Fibroblast of villous mesenchyme (primary cell): Measurements from ENCODE around the gene SLIT1. TPM values are rescaled to one million over a fixed set of nuclear protein-coding genes. Genes with fewer than 3 reads are reported as not detected.
A peak's percentile ranks its signal among the peaks of the same experiment; 100 is the strongest.

ENCODE experiments used
- DNase-seq: peaks from one replicate; pipeline ENCODE4 v3.0.0-alpha.2; 2010; ENCODE audit warnings: low read depth
- H3K4me3 ChIP-seq: 2 replicates; pipeline ENCODE4 v1.5.1; 2011; ENCODE audit warnings: low read depth, mild to moderate bottlenecking, low read length
- CTCF ChIP-seq: IDR thresholded peaks from 2 replicates; pipeline ENCODE4 v1.5.1; 2012; ENCODE audit warnings: low read depth, mild to moderate bottlenecking, low read length; ENCODE audit not compliant: insufficient read depth
- total RNA-seq: library from RNA; depleted of rRNA; stranded (reverse); fragments of >200 nt; gene quantifications from 2 replicates; pipeline ENCODE4 v1.2.3, GENCODE V29; 2012

Gene SLIT1
- total RNA-seq, 1 donor = not detected

GRCh38 chr10:97124211-97124610 lies 61.5 kb downstream of the SLIT1 start:
- no peak for TF ChIP-seq CTCF
- no peak for DNase-seq

GRCh38 chr10:97123765-97124164 lies 62.0 kb downstream of the SLIT1 start:
- no peak overlapping the region for H3K4me3 ChIP-seq
- no peak for TF ChIP-seq CTCF
- no peak for DNase-seq

More at GRCh38 chr10:97124211-97124610, 61.5 kb downstream of the SLIT1 start:
- H3K4me3 ChIP-seq = no peak overlapping the region

- no peak for TF ChIP-seq CTCF
- no peak overlapping the region for H3K4me3 ChIP-seq
- no peak for DNase-seq
Measured at GRCh38 chr10:97121041-97121440, 64.7 kb downstream of the SLIT1 start.

- H3K4me3 ChIP-seq = no peak overlapping the region
Measured at GRCh38 chr10:97120370-97120769, 65.4 kb downstream of the SLIT1 start.

DNA sequence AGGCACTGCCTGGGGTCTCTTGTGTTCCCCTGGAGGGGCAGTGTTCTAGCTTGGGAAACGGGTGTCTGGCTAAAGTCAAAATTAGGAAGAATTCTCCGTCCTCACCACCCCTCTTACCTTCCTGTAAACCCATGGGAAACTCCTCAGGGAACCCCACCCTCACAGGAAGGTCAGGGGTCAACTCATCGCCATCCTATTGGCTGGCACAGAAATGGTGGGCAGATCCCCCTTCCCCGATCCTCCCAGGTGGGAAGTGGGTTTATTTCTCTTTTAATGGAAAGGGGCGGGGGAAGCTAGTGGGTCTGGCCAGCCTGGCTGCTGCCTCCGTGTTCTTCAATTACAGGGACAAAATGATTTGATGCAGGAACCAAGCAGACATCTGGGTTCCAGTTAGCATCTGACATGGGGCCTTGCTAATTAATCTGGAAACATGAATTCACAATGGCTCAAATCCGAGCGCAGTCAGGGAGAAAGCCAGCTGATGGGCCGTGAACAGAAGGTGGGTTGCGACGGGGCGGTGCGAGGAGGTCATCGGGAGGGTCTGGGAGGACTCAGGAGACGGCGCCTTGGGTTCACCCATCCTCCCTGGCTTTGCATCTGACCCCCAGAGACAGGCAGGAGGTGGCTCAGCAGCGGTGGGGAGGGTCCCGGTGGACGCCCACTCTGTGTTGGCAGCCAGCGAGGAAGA lies 66.6 kb downstream of the SLIT1 start:
- no peak overlapping the region for H3K4me3 ChIP-seq
- DNase-seq = no peak
- TF ChIP-seq CTCF = no peak

More at GRCh38 chr10:97120370-97120769, 65.4 kb downstream of the SLIT1 start:
- DNase-seq = no peak
- no peak for TF ChIP-seq CTCF

- DNase-seq = peak; percentile 6
Measured at GRCh38 chr10:97117372-97117771, 68.4 kb downstream of the SLIT1 start.

More at GRCh38 chr10:97117372-97117771, 68.4 kb downstream of the SLIT1 start:
- TF ChIP-seq CTCF = peak; percentile 13
- H3K4me3 ChIP-seq = no peak overlapping the region
